NB4 (cell line): ENCODE results near the gene BTNL8.
A peak's percentile ranks its signal among the peaks of the same experiment; 100 is the strongest.

Experiments used
- DNase-seq: peaks from one replicate; pipeline ENCODE4 v3.0.0; 2010; ENCODE audit warnings: low read depth
- H3K4me3 ChIP-seq: one replicate; pipeline ENCODE4 v1.5.1; 2011; ENCODE audit warnings: mild to moderate bottlenecking, low read depth, low read length, moderate library complexity
- CTCF ChIP-seq: IDR thresholded peaks from one replicate; pipeline ENCODE4 v1.5.1; 2012; ENCODE audit warnings: low read depth, low read length
- MYC ChIP-seq: IDR thresholded peaks from 2 replicates; pipeline ENCODE4 v1.6.1; 2011; ENCODE audit warnings: low read depth, low read length
- POLR2A ChIP-seq: IDR thresholded peaks from 2 replicates; pipeline ENCODE4 v1.6.1; 2011; ENCODE audit warnings: mild to moderate bottlenecking; ENCODE audit not compliant: insufficient read length; ENCODE audit errors: extremely low read depth
- TF ChIP-seq, protein P1 (sequence below): IDR thresholded peaks from 2 replicates; pipeline ENCODE4 v1.6.1; 2011; ENCODE audit warnings: low read depth, low read length

Gene BTNL8

GRCh38 chr5:180969406-180969805 lies 70.4 kb downstream of the BTNL8 start:
- no peak for DNase-seq
- no peak overlapping the region for H3K4me3 ChIP-seq
- TF ChIP-seq POLR2A (no peak), CTCF (no peak), MYC (no peak)
- TF ChIP-seq, protein P1, sequence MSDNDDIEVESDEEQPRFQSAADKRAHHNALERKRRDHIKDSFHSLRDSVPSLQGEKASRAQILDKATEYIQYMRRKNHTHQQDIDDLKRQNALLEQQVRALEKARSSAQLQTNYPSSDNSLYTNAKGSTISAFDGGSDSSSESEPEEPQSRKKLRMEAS, result no peak

DNA sequence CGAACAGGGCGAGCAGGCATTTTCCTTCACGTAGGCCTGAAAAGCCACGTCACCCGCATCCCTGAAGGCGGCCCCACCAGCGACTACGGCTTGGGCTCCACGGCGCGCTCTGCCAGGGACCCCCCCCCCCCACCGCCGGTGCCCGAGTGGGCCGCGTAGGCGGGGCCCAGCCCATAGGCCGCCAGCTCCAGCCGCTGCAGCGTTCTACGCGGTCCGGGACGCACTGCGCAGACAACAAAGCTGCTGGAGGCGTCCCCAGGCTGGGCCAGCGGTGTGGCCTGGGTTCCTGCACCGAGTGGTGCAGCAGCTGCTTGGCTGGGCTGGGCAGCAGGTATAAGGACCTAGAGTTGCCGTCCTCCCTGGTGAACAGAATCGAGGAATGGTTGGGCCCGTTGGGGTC lies 71.4 kb downstream of the BTNL8 start:
- H3K4me3 ChIP-seq, result no peak overlapping the region
- TF ChIP-seq CTCF, result no peak

GRCh38 chr5:180970875-180971274 lies 71.9 kb downstream of the BTNL8 start:
- no peak for TF ChIP-seq MYC
- no peak for TF ChIP-seq POLR2A
- TF ChIP-seq, protein P1, result no peak
- TF ChIP-seq CTCF, result no peak
- H3K4me3 ChIP-seq, result no peak overlapping the region
- DNase-seq, result no peak

More for the DNA sequence above, 71.4 kb downstream of the BTNL8 start:
- DNase-seq, result no peak

DNA sequence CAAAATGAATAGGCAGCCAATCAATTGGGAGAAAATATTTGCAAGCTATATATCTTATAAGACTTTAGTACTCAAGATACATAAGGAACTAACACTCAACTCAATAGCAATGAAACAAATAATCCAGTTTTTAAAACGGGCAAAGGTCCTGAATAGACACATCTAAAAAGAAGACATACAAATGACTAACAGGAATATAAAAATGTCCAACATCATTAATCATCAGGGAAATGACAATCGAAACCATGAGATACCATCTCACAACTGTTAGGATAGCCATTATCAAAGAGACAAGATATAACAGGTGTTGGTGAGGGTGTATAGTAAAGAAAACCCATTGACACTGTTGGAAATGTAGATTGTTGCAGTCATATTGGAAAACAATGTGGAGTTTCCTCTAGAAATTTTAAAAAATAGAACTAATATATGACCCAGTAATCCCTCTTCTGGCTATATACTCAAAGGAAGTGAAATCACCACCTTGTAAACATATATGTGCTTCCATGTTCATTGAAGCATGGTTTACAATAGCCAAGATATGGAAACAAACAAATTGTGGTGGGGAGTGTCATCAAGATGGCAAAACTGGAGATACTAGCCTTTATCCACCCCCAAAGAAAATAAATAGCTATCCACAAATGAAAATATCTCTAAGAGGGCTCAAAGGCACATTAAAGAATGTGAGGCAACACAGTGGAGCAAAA lies 75.8 kb downstream of the BTNL8 start:
- TF ChIP-seq CTCF, result no peak
- TF ChIP-seq, protein P1, result no peak
- no peak for TF ChIP-seq POLR2A
- no peak for TF ChIP-seq MYC
- no peak for DNase-seq
- no peak overlapping the region for H3K4me3 ChIP-seq

GRCh38 chr5:180975338-180975737 lies 76.4 kb downstream of the BTNL8 start:
- DNase-seq, result peak; percentile 56
- TF ChIP-seq, protein P1, result peak; percentile 38; the same call in 1 of the 2 replicates
- TF ChIP-seq POLR2A (no peak), CTCF (no peak), MYC (peak; percentile 72)
- no peak overlapping the region for H3K4me3 ChIP-seq

DNA sequence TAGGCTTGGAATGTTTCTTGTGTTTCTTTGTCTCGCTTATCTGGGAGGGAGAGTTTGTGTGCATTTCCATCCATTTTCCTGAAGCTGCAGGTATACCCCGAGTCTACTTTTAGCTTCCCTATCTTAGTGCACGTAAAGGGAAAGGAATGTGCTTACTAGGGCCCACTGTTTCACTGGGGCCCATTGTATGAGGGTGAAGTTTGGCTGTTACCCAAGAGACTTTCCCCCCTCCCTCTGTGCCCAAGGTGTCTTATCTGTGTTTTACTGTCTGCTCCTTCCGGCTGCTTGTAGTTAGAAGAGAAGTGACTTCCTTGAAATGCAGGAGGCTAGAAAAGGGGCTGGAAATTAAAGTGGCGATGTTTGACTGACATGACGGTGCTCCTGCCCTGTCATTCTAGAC lies 77.6 kb downstream of the BTNL8 start:
- TF ChIP-seq MYC, result no peak
- TF ChIP-seq, protein P1, result no peak
- TF ChIP-seq CTCF, result no peak
- no peak for TF ChIP-seq POLR2A
- no peak for DNase-seq
- no peak overlapping the region for H3K4me3 ChIP-seq
